Hepatic stellate cell (primary cell): ENCODE results near the gene GCAT.
"Not testable (repeated sequence)": the region's sequence is repeated elsewhere in the genome, so short reads cannot be mapped to it uniquely, and the experiment has no call there.

ENCODE experiments used
- DNase-seq: peaks from one replicate; pipeline ENCODE4 v3.0.0; 2011; ENCODE audit warnings: low spot score

GCAT gene

DNA sequence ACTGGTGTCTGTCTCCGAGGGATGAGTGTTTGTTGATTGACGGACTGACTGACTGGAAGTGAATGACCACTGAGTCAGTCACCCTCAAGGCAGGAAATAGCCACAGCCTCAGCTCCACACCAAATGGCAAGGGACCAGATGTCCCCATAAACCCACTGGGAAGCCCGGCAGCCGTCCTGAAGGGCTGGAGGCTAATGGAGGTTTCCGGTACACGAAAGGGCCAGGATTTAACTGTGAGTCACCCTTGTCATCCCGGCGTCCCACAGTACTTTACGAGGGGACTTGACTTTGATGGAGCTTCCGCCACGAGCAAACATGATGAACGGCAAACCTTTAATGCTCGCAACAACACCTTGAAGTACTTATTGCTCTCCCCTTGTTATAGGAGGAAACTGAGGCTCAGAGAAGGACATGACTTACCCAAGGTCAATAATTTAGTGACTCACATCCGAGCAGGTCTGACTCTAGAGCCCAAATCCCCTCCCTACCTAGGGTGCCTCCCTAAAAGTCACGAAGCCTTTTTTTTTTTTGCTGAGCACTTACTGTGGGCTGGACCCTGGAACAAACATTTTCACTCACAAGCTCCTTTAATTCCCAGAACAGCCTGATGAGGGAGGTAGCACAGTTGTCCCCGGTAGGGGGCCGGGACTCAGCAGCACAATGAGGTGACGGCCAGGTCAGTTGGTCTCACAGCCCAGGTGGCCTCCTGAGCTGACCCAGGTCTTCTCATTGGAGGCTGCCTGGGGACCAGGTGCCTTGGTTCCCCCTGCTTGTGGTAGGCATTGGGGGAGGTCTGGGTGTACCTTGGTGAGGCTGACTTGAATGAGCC is 25.2 kb upstream of the GCAT start:
- DNase-seq = peak; percentile 74

GRCh38 chr22:37784829-37785495 is 22.8 kb upstream of the GCAT start:
- no peak for DNase-seq

DNA sequence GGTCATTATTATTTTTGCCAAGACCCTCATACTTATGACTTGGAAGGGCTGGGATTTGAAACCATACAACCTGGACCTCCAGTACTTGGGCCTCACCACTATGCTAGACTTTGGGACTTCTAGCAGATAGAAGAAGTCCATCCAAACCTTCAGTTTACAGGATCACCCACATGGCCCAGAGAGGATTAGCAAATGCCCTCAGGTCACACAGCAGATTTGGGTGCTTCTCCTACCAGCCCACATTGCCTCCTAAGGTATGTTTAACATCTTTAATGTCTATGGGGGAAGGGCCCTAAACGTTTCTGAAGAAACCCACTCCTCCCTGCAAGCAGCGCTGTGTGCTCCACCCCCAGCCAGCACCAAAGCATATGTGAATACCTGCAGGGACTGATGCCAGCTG is 17.5 kb upstream of the GCAT start:
- no peak for DNase-seq

GRCh38 chr22:37792494-37792893 is 15.2 kb upstream of the GCAT start:
- no peak for DNase-seq

DNA sequence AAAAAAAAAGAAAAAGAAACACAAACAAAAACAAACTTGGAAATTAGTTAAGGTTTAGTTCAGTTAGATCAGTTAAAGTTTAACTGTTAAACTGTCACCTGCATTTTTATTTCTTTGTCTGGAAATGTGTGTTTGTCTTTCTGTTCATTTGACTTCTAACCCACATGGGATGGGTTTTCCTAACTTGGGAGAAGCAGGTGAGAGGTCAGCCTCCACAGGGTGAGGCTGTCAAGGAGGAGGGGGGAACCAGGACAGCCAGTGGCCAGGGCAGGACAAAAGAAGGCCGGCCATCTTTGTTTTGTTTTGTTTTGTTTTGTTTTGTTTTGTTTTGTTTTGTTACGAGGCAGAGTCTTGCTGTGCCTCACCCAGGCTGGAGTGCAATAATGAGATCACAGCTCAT is 13.4 kb upstream of the GCAT start:
- DNase-seq = no peak

GRCh38 chr22:37796079-37796478 is 11.7 kb upstream of the GCAT start:
- DNase-seq = no peak

DNA sequence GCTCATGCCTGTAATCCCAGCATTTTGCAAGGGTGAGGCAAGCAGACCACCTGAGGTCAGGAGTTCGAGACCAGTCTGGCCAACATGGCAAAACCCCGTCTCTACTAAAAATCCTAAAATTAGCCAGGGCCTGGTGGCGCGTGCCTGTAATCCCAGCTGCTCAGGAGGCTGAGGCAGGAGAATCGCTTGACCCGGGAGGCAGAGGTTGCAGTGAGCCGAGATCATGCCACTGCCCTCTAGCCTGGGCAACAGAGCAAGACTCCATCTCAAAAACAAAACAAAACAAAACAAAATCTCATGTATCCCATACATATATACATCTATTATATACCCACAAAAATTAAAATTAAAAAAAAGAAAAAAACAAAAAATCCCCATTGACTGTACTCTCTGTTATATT is 10.5 kb upstream of the GCAT start:
- DNase-seq = not testable (repeated sequence)

- DNase-seq = no peak
Observed at GRCh38 chr22:37797874-37798500, 9.7 kb upstream of the GCAT start.

- DNase-seq = not testable (repeated sequence)
Observed at GRCh38 chr22:37799979-37800378, 7.8 kb upstream of the GCAT start.

DNA sequence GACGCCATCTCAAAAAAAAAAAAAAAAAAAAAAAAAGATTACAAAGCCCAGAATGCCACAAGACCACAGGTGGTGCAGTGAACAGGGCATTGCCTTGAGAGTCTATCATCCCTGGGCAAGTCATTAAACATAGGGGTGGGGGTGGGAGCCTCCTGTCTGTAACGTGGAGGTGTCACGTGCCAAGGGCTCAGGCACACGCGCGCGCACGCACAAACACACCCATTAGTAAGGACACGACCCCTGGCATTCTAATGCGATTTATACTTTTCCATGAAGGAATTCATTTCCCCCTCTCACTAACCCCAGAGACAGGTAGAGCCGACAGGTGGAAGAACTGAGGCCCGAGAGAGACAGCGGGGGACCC is 5.8 kb upstream of the GCAT start:
- DNase-seq = no peak

- DNase-seq = peak; percentile 74
Observed at GRCh38 chr22:37802310-37803194, 5.2 kb upstream of the GCAT start.

GRCh38 chr22:37803195-37803638 is 4.5 kb upstream of the GCAT start:
- no peak for DNase-seq

- no peak for DNase-seq
Observed at GRCh38 chr22:37803639-37804351, 3.9 kb upstream of the GCAT start.

DNA sequence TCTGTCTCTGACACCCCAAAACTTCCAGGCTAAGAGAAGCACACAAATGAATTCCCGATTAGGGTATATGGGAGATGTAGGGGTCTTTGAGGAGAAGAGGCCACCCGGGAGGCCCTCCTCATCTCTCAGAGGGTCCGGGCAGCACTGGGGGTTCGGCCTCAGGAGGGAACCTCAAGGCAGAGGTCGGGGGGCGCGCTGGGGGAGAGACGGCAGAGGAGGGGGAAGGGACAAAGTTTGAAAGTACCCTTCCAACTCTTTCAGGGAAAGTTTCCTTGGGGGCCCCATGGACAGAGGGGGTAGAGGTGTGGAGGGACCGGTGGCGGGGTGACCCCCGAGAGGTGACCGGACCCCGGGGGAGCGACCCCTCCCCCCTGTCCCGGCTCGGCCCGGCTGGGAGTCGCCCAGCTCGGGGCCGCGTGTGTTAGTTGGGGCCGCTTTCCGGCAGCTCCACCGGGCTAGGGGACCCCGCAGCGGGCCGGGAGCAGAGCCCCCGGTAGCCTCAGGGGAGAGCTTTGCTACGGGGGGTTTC is 3.3 kb upstream of the GCAT start:
- peak; percentile 48 for DNase-seq

DNA sequence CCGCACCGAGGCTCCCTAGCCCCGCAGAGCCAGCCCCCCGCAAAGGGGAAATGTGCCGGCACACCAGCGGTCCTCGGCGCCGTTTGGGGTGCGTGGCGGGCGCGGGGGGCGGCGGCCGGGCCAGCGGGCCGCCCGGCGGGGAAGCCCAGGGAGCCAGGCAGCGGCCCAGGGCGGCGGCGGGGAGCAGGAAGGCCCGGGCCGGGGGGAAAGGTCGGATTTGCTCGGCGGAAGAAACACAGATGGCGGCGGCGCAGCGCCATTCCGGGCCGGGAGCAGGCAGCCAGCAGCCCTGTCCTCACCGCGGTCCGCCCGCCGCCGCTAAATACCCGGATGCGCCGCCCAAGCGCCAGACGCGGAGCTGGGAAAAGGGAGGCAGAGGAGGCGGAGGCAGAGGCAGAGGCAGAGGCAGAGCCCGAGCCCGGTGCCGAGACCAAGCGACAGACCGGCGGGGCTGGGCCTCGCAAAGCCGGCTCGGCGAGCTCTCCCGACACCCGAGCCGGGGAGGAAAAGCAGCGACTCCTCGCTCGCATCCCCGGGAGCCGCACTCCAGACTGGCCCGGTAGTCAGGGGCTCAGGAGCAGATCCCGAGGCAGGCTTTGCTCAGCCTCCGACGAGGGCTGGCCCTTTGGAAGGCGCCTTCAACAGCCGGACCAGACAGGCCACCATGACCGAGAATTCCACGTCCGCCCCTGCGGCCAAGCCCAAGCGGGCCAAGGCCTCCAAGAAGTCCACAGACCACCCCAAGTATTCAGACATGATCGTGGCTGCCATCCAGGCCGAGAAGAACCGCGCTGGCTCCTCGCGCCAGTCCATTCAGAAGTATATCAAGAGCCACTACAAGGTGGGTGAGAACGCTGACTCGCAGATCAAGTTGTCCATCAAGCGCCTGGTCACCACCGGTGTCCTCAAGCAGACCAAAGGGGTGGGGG is 2.6 kb upstream of the GCAT start:
- peak; percentile 89 for DNase-seq

GRCh38 chr22:37805810-37806277 is 1.9 kb upstream of the GCAT start:
- no peak for DNase-seq

- DNase-seq = peak; percentile 60
Observed at GRCh38 chr22:37806409-37807333, 1.1 kb upstream of the GCAT start.

DNA sequence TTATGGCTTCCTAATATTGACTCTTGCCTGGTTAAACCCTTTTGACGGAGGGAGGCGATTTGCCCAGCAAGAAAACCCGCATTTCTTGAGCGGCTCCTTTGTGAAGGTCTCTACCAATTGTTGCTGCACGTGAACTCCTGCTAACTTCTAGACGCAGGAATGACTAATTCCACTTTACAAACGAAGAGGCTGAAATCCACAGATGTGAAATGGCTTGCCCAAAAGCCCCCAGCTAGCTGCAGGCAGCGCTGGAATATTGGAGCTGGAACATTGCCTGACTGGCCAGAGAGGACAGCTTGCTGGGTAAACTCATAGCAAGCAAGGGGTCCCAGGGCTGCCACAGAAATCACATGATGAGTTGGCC is 542 bp downstream of the GCAT start:
- peak; percentile 37 for DNase-seq
